ENCODE results near the gene COPS6. TPM values are rescaled to one million over a fixed set of nuclear protein-coding genes. Genes with fewer than 3 reads are reported as not detected.
A peak's percentile ranks its signal among the peaks of the same experiment; 100 is the strongest.

Gene COPS6
- polyA plus RNA-seq, 1 donor (not counting 4 experiments of a cell fraction or from before 2014, with no cell fraction given): 171 TPM

DNA sequence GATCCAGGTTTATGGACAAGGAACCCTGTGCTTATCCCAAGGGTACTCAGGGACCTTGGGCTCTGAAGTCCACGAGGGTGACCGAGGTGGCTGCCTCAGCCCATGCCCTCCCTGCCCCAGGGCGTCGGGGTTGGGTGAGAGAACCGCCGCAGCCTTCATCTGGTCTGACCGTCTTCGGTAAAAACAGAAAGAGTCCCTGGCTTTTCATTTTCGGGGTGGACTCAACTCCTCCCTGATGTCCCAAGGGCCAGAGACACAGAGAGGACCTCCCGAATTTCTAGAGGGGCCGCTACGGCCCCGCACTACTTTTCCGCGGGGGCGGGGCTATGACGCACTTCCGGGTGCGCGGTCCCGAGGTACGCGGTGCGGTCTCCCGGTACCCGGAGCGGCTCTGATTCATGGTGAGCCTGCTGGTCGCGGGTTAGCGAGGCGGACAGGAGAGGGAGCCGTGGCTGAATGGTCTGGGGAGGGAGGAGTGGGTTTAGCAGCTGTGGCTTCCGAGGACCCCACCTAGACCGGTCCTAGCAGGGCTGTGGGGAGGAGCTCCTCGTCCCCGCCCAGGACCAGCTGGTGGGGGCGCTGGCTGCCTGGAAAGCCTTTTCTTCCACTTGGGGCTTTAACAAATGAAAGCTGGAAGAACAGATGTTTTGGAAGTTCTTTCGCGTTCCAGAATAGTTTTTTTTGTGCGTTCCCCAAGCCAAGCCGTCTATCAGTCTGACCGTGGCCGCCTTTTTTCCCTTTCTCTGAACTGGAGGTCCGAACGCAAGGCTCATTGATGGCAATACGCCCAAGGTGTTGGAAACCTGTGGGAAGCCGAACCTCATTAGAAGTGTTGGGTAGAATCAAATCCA lies 39.1 kb upstream of the COPS6 start, which contains the start of gene ZSCAN21:
ZSCAN21 (plus strand) TSS at position 334 of the 851 bp plus-strand sequence. CDS start 7,233 bp downstream, outside the sequence.
- Histone ChIP-seq H3K4me3 (ENCODE audit: control insufficient read depth in 2 of 3, extremely low read depth in 1 of 3, insufficient read depth in 2 of 3, low read depth in 1 of 3, low read length in 3 of 3) (peak within 1 kb of the TSS; percentile 78 to 97 (median 91)), H3K9ac (ENCODE audit: control insufficient read depth, extremely low read depth, insufficient read depth, low read length) (peak within 1 kb of the TSS; percentile 91), H4K20me1 (ENCODE audit: control insufficient read depth, extremely low read depth, insufficient read depth, low read length) (no peaks in the 10 kb centered on the region), H3K4me2 (ENCODE audit: control insufficient read depth, extremely low read depth, insufficient read depth, low read depth, low read length) (peak within 1 kb of the TSS; percentile 91), H3K9me3 (ENCODE audit: control insufficient read depth, low read depth, low read length) (no peaks in the 10 kb centered on the region), H2AFZ (ENCODE audit: control insufficient read depth, low read length) (peak within 1 kb of the TSS; percentile 94), H3K79me2 (ENCODE audit: control insufficient read depth, insufficient read depth, low read length) (peaks cover 16% of the 10 kb centered on the region), H3K36me3 (ENCODE audit: control insufficient read depth in 2 of 2, extremely low read depth in 1 of 2, insufficient read depth in 2 of 2, low read length in 2 of 2) (no peaks in the 10 kb centered on the region), H3K4me1 (ENCODE audit: control insufficient read depth, extremely low read depth, insufficient read depth, low read length) (peaks cover 15% of the 10 kb centered on the region), H3K27ac (ENCODE audit: control insufficient read depth, insufficient read depth, low read length) (peak within 1 kb of the TSS; percentile 90), H3K27me3 (ENCODE audit: control insufficient read depth, extremely low read depth, insufficient read depth, low read length) (no peaks in the 10 kb centered on the region), H3K9me1 (ENCODE audit: control insufficient read depth, extremely low read depth, insufficient read depth, low read length) (no peaks in the 10 kb centered on the region)
- TF ChIP-seq, protein P1, sequence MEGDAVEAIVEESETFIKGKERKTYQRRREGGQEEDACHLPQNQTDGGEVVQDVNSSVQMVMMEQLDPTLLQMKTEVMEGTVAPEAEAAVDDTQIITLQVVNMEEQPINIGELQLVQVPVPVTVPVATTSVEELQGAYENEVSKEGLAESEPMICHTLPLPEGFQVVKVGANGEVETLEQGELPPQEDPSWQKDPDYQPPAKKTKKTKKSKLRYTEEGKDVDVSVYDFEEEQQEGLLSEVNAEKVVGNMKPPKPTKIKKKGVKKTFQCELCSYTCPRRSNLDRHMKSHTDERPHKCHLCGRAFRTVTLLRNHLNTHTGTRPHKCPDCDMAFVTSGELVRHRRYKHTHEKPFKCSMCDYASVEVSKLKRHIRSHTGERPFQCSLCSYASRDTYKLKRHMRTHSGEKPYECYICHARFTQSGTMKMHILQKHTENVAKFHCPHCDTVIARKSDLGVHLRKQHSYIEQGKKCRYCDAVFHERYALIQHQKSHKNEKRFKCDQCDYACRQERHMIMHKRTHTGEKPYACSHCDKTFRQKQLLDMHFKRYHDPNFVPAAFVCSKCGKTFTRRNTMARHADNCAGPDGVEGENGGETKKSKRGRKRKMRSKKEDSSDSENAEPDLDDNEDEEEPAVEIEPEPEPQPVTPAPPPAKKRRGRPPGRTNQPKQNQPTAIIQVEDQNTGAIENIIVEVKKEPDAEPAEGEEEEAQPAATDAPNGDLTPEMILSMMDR (optimal IDR thresholded peaks at IDR 0.05 in 1 of 3, IDR thresholded peaks at IDR 0.05 in 1 of 3, conservative IDR thresholded peaks at IDR 0.05 in 1 of 3; ENCODE audit: extremely low read depth in 1 of 3, insufficient read depth in 2 of 3, low read length in 3 of 3): peak; percentile 10 to 20 (median 16)
- no peak for TF ChIP-seq EZH2 (IDR thresholded peaks at IDR 0.05; ENCODE audit: low read length)
- FAIRE-seq: no peak
- DNase-seq (ENCODE audit: low read depth, low spot score): peak; percentile 41
- dilution Hi-C loops (cut with MboI; ENCODE audit: extremely low pct_ligation_motif_present, low sequenced_read_pairs): no loop called here

DNA sequence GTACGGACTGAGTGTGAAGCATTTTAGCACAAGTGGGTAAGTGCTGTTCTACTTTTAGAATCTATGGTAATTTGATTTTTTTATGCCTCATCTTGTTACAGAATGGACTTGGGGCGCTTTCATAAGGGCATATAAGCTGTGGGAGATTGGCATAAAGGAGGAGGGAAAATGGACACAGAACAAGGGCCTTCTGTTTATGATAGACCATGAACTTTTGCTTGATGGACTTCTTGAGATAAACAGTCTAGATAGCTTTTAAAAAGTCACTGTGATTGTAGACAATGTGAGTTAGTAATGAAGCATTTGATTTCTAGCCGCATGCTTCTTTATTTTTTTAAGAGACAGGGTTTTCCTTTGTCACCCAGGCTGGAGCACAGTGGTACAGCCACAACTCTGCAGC lies 37.2 kb upstream of the COPS6 start:
- dilution Hi-C loops (cut with MboI; ENCODE audit: extremely low pct_ligation_motif_present, low sequenced_read_pairs): no loop called here
- H3K4me1 ChIP-seq (ENCODE audit: control insufficient read depth, extremely low read depth, insufficient read depth, low read length): peaks cover 11% of the 10 kb centered on the region
- H3K9me1 ChIP-seq (ENCODE audit: control insufficient read depth, extremely low read depth, insufficient read depth, low read length): no peaks in the 10 kb centered on the region
- no peaks in the 10 kb centered on the region for H3K9me3 ChIP-seq (ENCODE audit: control insufficient read depth, low read depth, low read length)
- no peak overlapping the region for H3K4me2 ChIP-seq (ENCODE audit: control insufficient read depth, extremely low read depth, insufficient read depth, low read depth, low read length)
- no peaks in the 10 kb centered on the region for H4K20me1 ChIP-seq (ENCODE audit: control insufficient read depth, extremely low read depth, insufficient read depth, low read length)
- DNase-seq (ENCODE audit: low read depth, low spot score) (no peak), FAIRE-seq (no peak)
- no peaks in the 10 kb centered on the region for H3K27me3 ChIP-seq (ENCODE audit: control insufficient read depth, extremely low read depth, insufficient read depth, low read length)
- H3K9ac ChIP-seq (ENCODE audit: control insufficient read depth, extremely low read depth, insufficient read depth, low read length): no peak overlapping the region
- H3K27ac ChIP-seq (ENCODE audit: control insufficient read depth, insufficient read depth, low read length): no peak overlapping the region
- H2AFZ ChIP-seq (ENCODE audit: control insufficient read depth, low read length): no peak overlapping the region
- H3K79me2 ChIP-seq (ENCODE audit: control insufficient read depth, insufficient read depth, low read length): peaks cover 16% of the 10 kb centered on the region
- TF ChIP-seq EZH2 (IDR thresholded peaks at IDR 0.05; ENCODE audit: low read length): no peak
- TF ChIP-seq, protein P1 (optimal IDR thresholded peaks at IDR 0.05 in 1 of 3, IDR thresholded peaks at IDR 0.05 in 1 of 3, conservative IDR thresholded peaks at IDR 0.05 in 1 of 3; ENCODE audit: extremely low read depth in 1 of 3, insufficient read depth in 2 of 3, low read length in 3 of 3): no peak
- H3K4me3 ChIP-seq (ENCODE audit: control insufficient read depth in 2 of 3, extremely low read depth in 1 of 3, insufficient read depth in 2 of 3, low read depth in 1 of 3, low read length in 3 of 3): no peak overlapping the region
- no peaks in the 10 kb centered on the region for H3K36me3 ChIP-seq (ENCODE audit: control insufficient read depth in 2 of 2, extremely low read depth in 1 of 2, insufficient read depth in 2 of 2, low read length in 2 of 2)

Measured in keratinocyte (primary cell).